MCF 10A (cell line): ENCODE measurements around the gene LPIN1. TPM values are rescaled to one million over a fixed set of nuclear protein-coding genes. Genes with fewer than 3 reads are reported as not detected.
A peak's percentile ranks its signal among the peaks of the same experiment; 100 is the strongest.

Source experiments
- BruUV-seq: library from RNA; stranded (reverse); fragments of 400-500 nt; replicated peaks from 2 replicates; lab custom pipeline; 2021; lab: Mats Ljungman, UMichigan
- CTCF ChIA-PET: fragments of 300-600 bp; sonication (Branson Sonifier 250); formaldehyde crosslinking; extraction: SDS; loops from one replicate; lab custom pipeline; 2021; ENCODE audit warnings: antibody characterized with exemption, inconsistent platforms; lab: Yijun Ruan, JAX
- POLR2A ChIA-PET: fragments of 300-600, 350-650 bp; sonication (Branson Sonifier 250); formaldehyde crosslinking; extraction: SDS; loops from one replicate; lab custom pipeline; 2020; ENCODE audit warnings: antibody characterized with exemption, inconsistent platforms; lab: Yijun Ruan, JAX
- DNase-seq: peaks from one replicate; pipeline ENCODE4 v3.0.0-alpha.2; 2018; ENCODE audit not compliant: unreplicated experiment
- H3K27ac Mint-ChIP-seq: one replicate; pipeline ENCODE4 v1.8.0; 2022; ENCODE audit warnings: mild to moderate bottlenecking, low read depth, mixed read lengths; ENCODE audit not compliant: unreplicated experiment
- H3K27me3 Mint-ChIP-seq: one replicate; pipeline ENCODE4 v1.8.0; 2022; ENCODE audit warnings: mixed read lengths; ENCODE audit not compliant: insufficient read depth, unreplicated experiment
- H3K36me3 Mint-ChIP-seq: one replicate; pipeline ENCODE4 v1.8.0; 2022; ENCODE audit warnings: mild to moderate bottlenecking, moderate library complexity, mixed read lengths; ENCODE audit not compliant: insufficient read depth, unreplicated experiment
- H3K4me1 Mint-ChIP-seq: one replicate; pipeline ENCODE4 v1.8.0; 2022; ENCODE audit warnings: mixed read lengths; ENCODE audit not compliant: insufficient read depth, unreplicated experiment
- H3K4me3 Mint-ChIP-seq: one replicate; pipeline ENCODE4 v1.8.0; 2022; ENCODE audit warnings: mild to moderate bottlenecking, moderate library complexity, mixed read lengths; ENCODE audit not compliant: unreplicated experiment
- H3K9me3 Mint-ChIP-seq: one replicate; pipeline ENCODE4 v1.8.0; 2022; ENCODE audit warnings: mixed read lengths; ENCODE audit not compliant: unreplicated experiment
- CTCF ChIP-seq: fragments of 200-600 bp; IDR thresholded peaks from one replicate; pipeline ENCODE4 v1.8.0; 2022; ENCODE audit warnings: antibody characterized with exemption, mild to moderate bottlenecking; ENCODE audit not compliant: unreplicated experiment
- intact Hi-C: fragments of 100-400 bp; cut with micrococcal nuclease; formaldehyde crosslinking; loops from 2 replicates; pipeline ENCODE4 v1.14.1; 2022
- total RNA-seq: library from RNA; stranded (reverse); gene quantifications from 2 replicates; pipeline ENCODE4 v1.2.3, GENCODE V29; 2022

LPIN1 gene
- total RNA-seq, 1 experiment from 2014 or later = 65.7 TPM

DNA sequence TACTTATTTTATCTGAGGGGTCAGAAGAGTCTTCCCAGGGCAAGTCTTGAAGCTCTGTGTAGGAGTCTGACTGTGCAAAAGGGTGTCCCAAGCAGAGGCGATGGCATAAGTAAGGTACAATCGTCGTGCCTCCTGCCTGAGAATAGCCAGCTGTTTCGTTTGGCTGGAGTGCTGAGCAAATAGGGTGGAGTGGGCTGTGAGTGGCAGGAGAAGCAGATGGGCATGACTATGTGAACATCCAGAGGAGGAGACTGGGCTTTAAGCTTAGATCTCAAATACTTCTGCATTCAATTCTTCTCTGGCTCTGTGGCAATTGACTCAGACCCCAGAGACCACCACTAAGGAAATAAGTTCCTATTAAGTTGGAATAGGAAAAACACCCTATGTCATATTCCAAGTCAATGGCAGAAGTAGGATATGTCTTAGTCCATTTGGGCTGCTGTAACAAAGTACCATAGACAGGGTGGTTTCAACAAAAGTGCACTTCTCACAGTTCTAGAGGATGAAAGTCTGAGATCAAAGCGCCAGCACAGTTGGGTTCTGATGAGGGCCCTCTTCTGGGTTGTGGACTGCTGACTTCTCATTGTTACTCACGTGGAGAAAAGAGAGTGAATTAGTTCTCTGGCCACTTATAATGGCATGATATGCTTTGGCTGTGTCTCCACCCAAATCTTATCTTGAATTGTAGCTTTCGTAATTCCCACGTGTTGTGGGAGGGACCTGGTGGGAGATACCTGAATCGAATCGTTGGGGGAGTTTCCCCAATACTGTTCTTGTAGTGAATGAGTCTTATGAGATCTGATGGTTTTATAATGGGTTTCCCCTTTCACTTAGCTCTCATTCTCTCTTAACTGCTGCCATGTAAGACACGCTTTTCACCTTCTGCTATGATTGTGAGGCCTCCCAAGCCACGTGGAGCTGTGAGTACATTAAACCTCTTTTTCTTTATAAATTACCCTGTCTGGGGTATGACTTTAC, 120.2 kb downstream of the LPIN1 start:
- Mint-ChIP-seq H3K36me3 (no peaks in the 10 kb centered on the region), H3K27me3 (no peaks in the 10 kb centered on the region), H3K4me1 (peaks cover 21% of the 10 kb centered on the region), H3K9me3 (no peaks in the 10 kb centered on the region), H3K27ac (no peak overlapping the region), H3K4me3 (no peak overlapping the region)
- DNase-seq = no peak
- ChIA-PET POLR2A (interaction anchor here (1.0 kb wide), 1 partner anchor 37 kb away, joined by 4 read pairs; no protein-coding TSS in a partner anchor), CTCF (interaction anchor here (0.7 to 5.9 kb wide), 7 partner anchors 18 to 1140 kb away, joined by 3 to 42 read pairs (median 3); partner anchors contain the start of gene TRIB2)
- intact Hi-C loops = loop anchor here (10.0 kb wide), 1 partner anchor 448 kb away; no protein-coding TSS in a partner anchor
- no TSS peak for BruUV-seq
- TF ChIP-seq CTCF = no peak

GRCh38 chr2:11867926-11868325, 121.5 kb downstream of the LPIN1 start:
- Mint-ChIP-seq H3K4me1 (peaks cover 27% of the 10 kb centered on the region), H3K27ac (peak overlapping the region; percentile 70), H3K4me3 (no peak overlapping the region), H3K36me3 (no peaks in the 10 kb centered on the region), H3K9me3 (no peaks in the 10 kb centered on the region), H3K27me3 (no peaks in the 10 kb centered on the region)
- intact Hi-C loops = loop anchor here (10.0 kb wide), 1 partner anchor 447 kb away; no protein-coding TSS in a partner anchor
- TF ChIP-seq CTCF = no peak
- no TSS peak for BruUV-seq
- ChIA-PET CTCF (interaction anchor here (1.0 to 2.1 kb wide), 2 partner anchors 84 to 1139 kb away, joined by 3 to 7 read pairs; no protein-coding TSS in a partner anchor), POLR2A (interaction anchor here (0.6 to 1.3 kb wide), 5 partner anchors 46 to 849 kb away, joined by 3 to 6 read pairs (median 3); partner anchors contain the start of gene TRIB2)
- peak; percentile 89 for DNase-seq

DNA sequence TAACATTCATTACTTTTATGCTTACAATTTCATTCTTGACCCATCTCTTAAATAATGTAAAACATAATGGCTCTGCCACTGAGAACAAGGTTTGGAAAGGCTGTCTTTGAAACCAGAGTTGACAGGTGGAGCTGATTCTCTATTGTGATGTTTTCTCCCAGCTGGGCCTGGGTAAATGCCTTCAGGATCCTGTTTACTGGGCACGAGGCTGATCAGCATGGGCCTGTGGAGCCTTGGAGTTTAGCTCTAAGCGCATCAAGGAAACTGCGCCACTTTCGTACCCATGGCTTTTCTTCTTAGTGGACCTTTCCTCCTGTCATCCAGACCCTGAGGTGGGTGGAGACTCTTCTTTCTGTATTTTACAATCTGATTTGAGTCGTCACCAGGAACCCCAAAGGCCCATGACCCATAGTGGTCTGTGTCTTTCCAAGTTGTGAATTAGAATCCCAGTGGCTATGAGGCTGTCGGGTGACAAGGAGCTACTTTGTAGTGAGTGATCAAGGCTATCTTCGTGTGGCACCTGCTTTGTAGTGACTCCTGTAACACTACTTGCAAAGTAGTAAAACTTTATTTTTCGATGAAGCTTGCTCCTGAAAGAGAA, 123.1 kb downstream of the LPIN1 start:
- H3K4me1 Mint-ChIP-seq = peaks cover 27% of the 10 kb centered on the region
- H3K9me3 Mint-ChIP-seq = no peaks in the 10 kb centered on the region
- H3K36me3 Mint-ChIP-seq = no peaks in the 10 kb centered on the region
- TF ChIP-seq CTCF = no peak
- no peak for DNase-seq
- no TSS peak for BruUV-seq
- H3K27ac Mint-ChIP-seq = no peak overlapping the region
- CTCF ChIA-PET = interaction anchor here (0.6 to 0.7 kb wide), 2 partner anchors 54 to 444 kb away, joined by 3 read pairs; no protein-coding TSS in a partner anchor
- H3K4me3 Mint-ChIP-seq = no peak overlapping the region
- no peaks in the 10 kb centered on the region for H3K27me3 Mint-ChIP-seq
- intact Hi-C loops = loop anchor here (10.0 kb wide), 1 partner anchor 445 kb away; no protein-coding TSS in a partner anchor
- POLR2A ChIA-PET = no interaction called here
